ACC112 (cell line): ENCODE results near the gene EIF4G3.

ENCODE experiments used
- H2AFZ ChIP-seq: fragments of 200-600 bp; sonication (generic); one replicate; pipeline ENCODE4 v1.6.0; 2017; ENCODE audit warnings: antibody characterized with exemption, low read length; ENCODE audit not compliant: unreplicated experiment
- H3K27ac ChIP-seq: fragments of 200-600 bp; sonication (generic); 2 replicates; pipeline ENCODE4 v1.5.1; 2014; ENCODE audit warnings: low read depth, mild to moderate bottlenecking, antibody characterized with exemption, low read length, moderate library complexity
- H3K27me3 ChIP-seq: fragments of 200-600 bp; sonication (generic); 2 replicates; pipeline ENCODE4 v1.6.1; 2014; ENCODE audit warnings: mild to moderate bottlenecking, antibody characterized with exemption, low read length, moderate library complexity, mixed read lengths; ENCODE audit not compliant: insufficient read depth
- H3K36me3 ChIP-seq: fragments of 200-600 bp; sonication (generic); 2 replicates; pipeline ENCODE4 v1.6.1; 2016; ENCODE audit warnings: mild to moderate bottlenecking, antibody characterized with exemption, low read length, moderate library complexity, mixed read lengths; ENCODE audit not compliant: insufficient read depth
- H3K4me1 ChIP-seq: fragments of 200-600 bp; sonication (generic); one replicate; pipeline ENCODE4 v1.6.1; 2016; ENCODE audit warnings: low read length, mixed read lengths; ENCODE audit not compliant: insufficient read depth, unreplicated experiment, control insufficient read depth
- H3K4me3 ChIP-seq: fragments of 200-600 bp; sonication (generic); 2 replicates; pipeline ENCODE4 v1.5.1; 2014; ENCODE audit warnings: mild to moderate bottlenecking, low read depth, low read length
- H3K79me2 ChIP-seq: fragments of 200-600 bp; sonication (generic); one replicate; pipeline ENCODE4 v1.6.0; 2016; ENCODE audit warnings: low read length; ENCODE audit not compliant: control insufficient read depth, unreplicated experiment, insufficient read depth

The EIF4G3 gene

GRCh38 chr1:21110163-21110562, 66.5 kb downstream of the EIF4G3 start:
- Histone ChIP-seq H3K4me3 (no peak overlapping the region), H3K4me1 (no peaks in the 10 kb centered on the region), H3K79me2 (no peaks in the 10 kb centered on the region), H3K27me3 (no peaks in the 10 kb centered on the region), H2AFZ (no peak overlapping the region), H3K27ac (no peak overlapping the region), H3K36me3 (no peaks in the 10 kb centered on the region; the same call in 1 of the 2 replicates)

GRCh38 chr1:21106709-21107108, 70.0 kb downstream of the EIF4G3 start:
- Histone ChIP-seq H2AFZ (no peak overlapping the region), H3K36me3 (peaks cover 3% of the 10 kb centered on the region; the same call in 1 of the 2 replicates), H3K4me1 (no peaks in the 10 kb centered on the region), H3K27ac (no peak overlapping the region), H3K4me3 (no peak overlapping the region), H3K27me3 (no peaks in the 10 kb centered on the region), H3K79me2 (no peaks in the 10 kb centered on the region)

- Histone ChIP-seq H3K36me3 (peaks cover 3% of the 10 kb centered on the region; the same call in 1 of the 2 replicates), H3K27me3 (no peaks in the 10 kb centered on the region), H2AFZ (no peak overlapping the region), H3K79me2 (no peaks in the 10 kb centered on the region), H3K4me3 (no peak overlapping the region), H3K4me1 (no peaks in the 10 kb centered on the region), H3K27ac (no peak overlapping the region)
Observed at GRCh38 chr1:21106238-21106637, 70.5 kb downstream of the EIF4G3 start.

DNA sequence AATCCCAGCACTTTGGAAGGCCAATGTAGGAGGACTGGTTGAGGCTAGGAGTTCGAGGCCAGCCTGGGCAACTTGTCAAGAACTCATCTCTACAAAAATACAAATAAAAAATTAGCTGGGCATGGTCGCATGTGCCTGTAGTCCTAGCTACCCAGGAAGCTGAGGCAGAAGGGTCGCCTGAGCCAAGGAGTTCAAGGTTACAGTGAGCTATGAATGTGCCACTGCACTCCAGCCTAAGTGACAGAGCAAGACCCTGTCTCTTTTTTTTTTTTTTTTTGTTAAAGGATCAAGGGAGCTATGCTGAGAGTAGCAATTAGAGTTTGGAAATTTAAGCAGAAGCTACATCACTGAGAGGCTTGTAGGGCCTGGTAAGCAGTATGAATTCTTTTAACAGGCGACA, 70.9 kb downstream of the EIF4G3 start:
- no peaks in the 10 kb centered on the region for H3K4me1 ChIP-seq
- H2AFZ ChIP-seq, result no peak overlapping the region
- H3K27ac ChIP-seq, result no peak overlapping the region
- peaks cover 3% of the 10 kb centered on the region; the same call in 1 of the 2 replicates for H3K36me3 ChIP-seq
- no peak overlapping the region for H3K4me3 ChIP-seq
- H3K27me3 ChIP-seq, result no peaks in the 10 kb centered on the region
- no peaks in the 10 kb centered on the region for H3K79me2 ChIP-seq

DNA sequence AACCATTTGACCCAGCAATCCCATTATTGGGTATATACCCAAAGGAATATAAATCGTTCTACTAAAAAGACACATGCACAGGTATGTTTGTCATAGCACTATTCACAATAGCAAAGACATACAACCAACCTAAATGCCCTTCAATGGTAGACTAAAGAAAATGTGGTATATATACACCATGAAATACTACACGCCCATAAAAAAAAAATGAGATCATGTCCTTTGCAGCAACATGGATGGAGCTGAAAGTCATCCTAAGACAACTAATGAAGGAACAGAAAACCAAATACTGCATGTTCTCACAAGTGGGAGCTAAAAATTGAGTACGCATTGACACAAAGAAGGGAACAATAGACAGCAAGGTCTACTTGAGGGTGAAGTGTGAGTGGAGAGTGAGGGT, 72.0 kb downstream of the EIF4G3 start:
- Histone ChIP-seq H3K27me3 (no peaks in the 10 kb centered on the region), H3K27ac (no peak overlapping the region), H3K36me3 (peaks cover 3% of the 10 kb centered on the region; the same call in 1 of the 2 replicates), H3K4me3 (no peak overlapping the region), H2AFZ (no peak overlapping the region), H3K79me2 (peaks cover 5% of the 10 kb centered on the region), H3K4me1 (no peaks in the 10 kb centered on the region)

DNA sequence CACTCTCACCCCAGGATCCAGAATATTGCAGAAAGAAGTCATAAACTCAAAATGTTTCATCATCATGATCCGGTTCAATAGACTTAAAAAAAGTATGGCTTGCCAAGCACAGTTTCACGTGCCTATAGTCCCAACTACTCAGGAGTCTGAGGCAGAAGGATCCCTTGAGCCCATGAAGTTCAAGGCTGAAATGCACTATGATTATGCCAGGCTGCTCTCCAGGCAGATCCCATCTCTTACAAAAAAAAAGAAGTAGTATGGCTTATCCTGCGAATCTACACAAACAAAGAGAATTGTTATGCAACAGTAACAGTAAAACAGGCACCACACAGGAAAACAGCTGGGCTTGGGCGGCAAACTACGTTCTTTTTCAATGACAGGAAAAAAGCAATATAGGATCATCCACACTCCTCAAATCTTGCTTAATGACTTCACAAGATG, 76.2 kb downstream of the EIF4G3 start:
- Histone ChIP-seq H3K4me3 (no peak overlapping the region), H2AFZ (no peak overlapping the region), H3K27ac (no peak overlapping the region), H3K36me3 (peaks cover 8% of the 10 kb centered on the region), H3K79me2 (peaks cover 14% of the 10 kb centered on the region), H3K27me3 (no peaks in the 10 kb centered on the region), H3K4me1 (peaks cover 10% of the 10 kb centered on the region)

DNA sequence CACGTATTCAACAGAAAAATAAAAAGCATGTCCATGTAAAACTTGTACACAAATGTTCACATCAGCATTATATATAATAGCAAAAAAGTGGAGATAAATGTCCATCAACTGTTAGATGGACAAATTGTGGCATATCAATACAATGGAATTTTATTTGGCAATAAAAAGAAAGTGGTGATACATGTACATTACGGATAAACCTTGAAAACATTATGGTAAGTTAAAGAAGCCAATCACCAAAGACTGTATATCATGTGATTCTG, 76.9 kb downstream of the EIF4G3 start:
- peaks cover 10% of the 10 kb centered on the region for H3K4me1 ChIP-seq
- no peak overlapping the region for H3K4me3 ChIP-seq
- H3K27me3 ChIP-seq, result no peaks in the 10 kb centered on the region
- peaks cover 14% of the 10 kb centered on the region for H3K79me2 ChIP-seq
- H3K36me3 ChIP-seq, result peaks cover 7% of the 10 kb centered on the region
- no peak overlapping the region for H2AFZ ChIP-seq
- H3K27ac ChIP-seq, result no peak overlapping the region

DNA sequence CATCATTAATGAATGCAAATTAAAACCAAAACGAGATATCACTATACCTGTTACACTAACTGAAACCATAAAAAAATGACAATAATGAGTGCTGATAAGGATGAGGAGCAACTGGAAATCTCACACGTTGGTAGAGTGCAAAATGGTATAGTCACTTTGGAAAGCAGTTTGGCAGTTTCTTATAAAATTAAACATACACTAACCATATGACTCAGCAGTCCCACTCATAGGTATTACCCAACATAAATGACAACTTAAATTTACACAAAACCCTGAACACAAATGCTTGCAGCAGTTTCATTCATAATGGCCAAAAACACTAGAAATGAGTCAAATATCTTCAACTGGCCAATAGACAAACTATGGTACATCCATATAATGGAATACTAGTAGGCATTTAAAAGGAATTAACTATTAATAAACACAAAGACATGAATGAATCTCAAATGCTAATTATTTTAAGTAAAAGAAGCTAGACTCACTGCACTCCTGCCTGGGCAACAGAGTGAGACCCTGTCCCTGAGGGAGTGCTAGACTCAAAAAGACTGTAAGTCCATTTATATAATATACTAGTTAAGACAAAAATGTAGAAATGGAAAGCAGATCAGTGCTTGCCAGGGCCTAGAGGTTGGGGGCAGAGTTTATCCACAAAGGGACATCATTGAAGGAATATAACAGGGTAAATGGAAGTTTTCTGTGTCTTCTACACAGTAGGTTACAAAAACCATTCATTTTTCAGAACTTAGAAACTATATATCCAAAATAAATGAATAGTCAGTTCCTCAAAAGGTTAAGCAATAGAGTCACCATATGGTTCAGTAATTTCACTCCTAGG, 77.4 kb downstream of the EIF4G3 start:
- H3K4me1 ChIP-seq, result peaks cover 10% of the 10 kb centered on the region
- no peaks in the 10 kb centered on the region for H3K27me3 ChIP-seq
- peaks cover 14% of the 10 kb centered on the region for H3K79me2 ChIP-seq
- H3K4me3 ChIP-seq, result no peak overlapping the region
- H3K36me3 ChIP-seq, result peaks cover 5% of the 10 kb centered on the region; the same call in 1 of the 2 replicates
- no peak overlapping the region for H2AFZ ChIP-seq
- H3K27ac ChIP-seq, result no peak overlapping the region

- Histone ChIP-seq H3K79me2 (peaks cover 14% of the 10 kb centered on the region), H3K36me3 (peaks cover 5% of the 10 kb centered on the region; the same call in 1 of the 2 replicates), H2AFZ (no peak overlapping the region), H3K4me1 (peaks cover 10% of the 10 kb centered on the region), H3K4me3 (no peak overlapping the region), H3K27ac (no peak overlapping the region), H3K27me3 (no peaks in the 10 kb centered on the region)
Observed at GRCh38 chr1:21098186-21098915, 78.3 kb downstream of the EIF4G3 start.

DNA sequence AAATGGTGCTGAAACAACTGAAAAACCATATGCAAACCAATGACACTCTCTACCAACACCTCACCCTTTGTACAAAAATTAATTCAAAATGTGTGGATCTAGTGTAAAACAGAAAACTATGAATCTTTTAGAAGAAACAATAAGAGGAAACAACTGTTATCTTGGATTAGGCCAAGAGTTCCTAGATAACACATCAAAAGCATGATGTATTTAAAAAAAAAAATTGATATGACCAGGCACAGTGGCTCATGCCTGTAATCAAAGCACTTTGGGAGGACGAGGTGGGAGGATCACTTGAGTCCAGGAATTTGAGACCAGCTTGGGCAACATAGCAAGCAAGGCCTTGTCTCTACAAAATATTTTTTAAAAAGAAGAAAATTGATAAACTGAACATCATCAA, 79.0 kb downstream of the EIF4G3 start:
- H3K36me3 ChIP-seq, result peaks cover 5% of the 10 kb centered on the region; the same call in 1 of the 2 replicates
- H3K27ac ChIP-seq, result no peak overlapping the region

GRCh38 chr1:21095976-21096375, 80.7 kb downstream of the EIF4G3 start:
- H3K4me3 ChIP-seq, result no peak overlapping the region
- H3K36me3 ChIP-seq, result peaks cover 5% of the 10 kb centered on the region; the same call in 1 of the 2 replicates
- no peaks in the 10 kb centered on the region for H3K27me3 ChIP-seq
- peaks cover 10% of the 10 kb centered on the region for H3K4me1 ChIP-seq
- no peak overlapping the region for H2AFZ ChIP-seq
- no peak overlapping the region for H3K27ac ChIP-seq
- H3K79me2 ChIP-seq, result peaks cover 14% of the 10 kb centered on the region

More for the DNA sequence above, 79.0 kb downstream of the EIF4G3 start:
- peaks cover 14% of the 10 kb centered on the region for H3K79me2 ChIP-seq
- H3K4me1 ChIP-seq, result peaks cover 10% of the 10 kb centered on the region
- no peaks in the 10 kb centered on the region for H3K27me3 ChIP-seq
- H2AFZ ChIP-seq, result no peak overlapping the region
- no peak overlapping the region for H3K4me3 ChIP-seq
